Keratinocyte (primary cell): ENCODE data around the gene CNGA3.

ENCODE experiments used
- EZH2 ChIP-seq: IDR thresholded peaks from one replicate; pipeline ENCODE4 v1.6.1; 2012; ENCODE audit warnings: inconsistent platforms, mild to moderate bottlenecking, low read length, moderate library complexity
- TF ChIP-seq, protein P1 (sequence below), 3 experiments: IDR thresholded peaks in 1 of 3; conservative IDR thresholded peaks in 1 of 3; optimal IDR thresholded peaks in 1 of 3; 2 replicates in 2 of 3; 3 replicates in 1 of 3; pipeline versions ENCODE3 to v1.5.1; 2011; ENCODE audit warnings: low read length in 3 of 3, mild to moderate bottlenecking in 3 of 3, moderate library complexity in 2 of 3, control low read depth in 1 of 3, inconsistent platforms in 1 of 3; ENCODE audit not compliant: insufficient read depth in 2 of 3; ENCODE audit errors: extremely low read depth in 1 of 3

DNA sequence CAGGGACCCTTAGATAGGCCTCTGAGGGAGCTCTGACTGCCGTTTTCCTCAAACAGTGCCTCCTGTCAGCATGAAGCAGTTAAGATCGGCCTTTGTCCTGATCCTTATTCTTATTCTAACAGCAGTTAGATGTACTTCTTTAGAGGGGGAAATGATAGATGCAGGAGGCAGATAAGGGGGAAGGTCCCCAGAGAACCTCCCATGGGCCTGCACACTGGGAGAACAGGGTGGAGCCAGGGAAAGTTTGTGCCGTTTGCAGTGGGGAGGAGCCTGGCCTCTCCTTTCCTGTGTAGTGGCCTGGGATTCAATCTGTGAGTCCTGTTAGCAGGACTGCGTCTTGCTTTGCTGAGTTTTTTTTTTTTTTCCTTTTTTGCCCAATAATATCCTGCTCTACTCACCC, 90.5 kb downstream of the CNGA3 start:
- TF ChIP-seq, protein P1, sequence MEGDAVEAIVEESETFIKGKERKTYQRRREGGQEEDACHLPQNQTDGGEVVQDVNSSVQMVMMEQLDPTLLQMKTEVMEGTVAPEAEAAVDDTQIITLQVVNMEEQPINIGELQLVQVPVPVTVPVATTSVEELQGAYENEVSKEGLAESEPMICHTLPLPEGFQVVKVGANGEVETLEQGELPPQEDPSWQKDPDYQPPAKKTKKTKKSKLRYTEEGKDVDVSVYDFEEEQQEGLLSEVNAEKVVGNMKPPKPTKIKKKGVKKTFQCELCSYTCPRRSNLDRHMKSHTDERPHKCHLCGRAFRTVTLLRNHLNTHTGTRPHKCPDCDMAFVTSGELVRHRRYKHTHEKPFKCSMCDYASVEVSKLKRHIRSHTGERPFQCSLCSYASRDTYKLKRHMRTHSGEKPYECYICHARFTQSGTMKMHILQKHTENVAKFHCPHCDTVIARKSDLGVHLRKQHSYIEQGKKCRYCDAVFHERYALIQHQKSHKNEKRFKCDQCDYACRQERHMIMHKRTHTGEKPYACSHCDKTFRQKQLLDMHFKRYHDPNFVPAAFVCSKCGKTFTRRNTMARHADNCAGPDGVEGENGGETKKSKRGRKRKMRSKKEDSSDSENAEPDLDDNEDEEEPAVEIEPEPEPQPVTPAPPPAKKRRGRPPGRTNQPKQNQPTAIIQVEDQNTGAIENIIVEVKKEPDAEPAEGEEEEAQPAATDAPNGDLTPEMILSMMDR (optimal IDR thresholded peaks at IDR 0.05 in 1 of 3, IDR thresholded peaks at IDR 0.05 in 1 of 3, conservative IDR thresholded peaks at IDR 0.05 in 1 of 3; ENCODE audit: extremely low read depth in 1 of 3, insufficient read depth in 2 of 3, low read length in 3 of 3), result no peak
- TF ChIP-seq EZH2, result no peak
